ENCODE results near the gene CCDC167. TPM values are rescaled to one million over a fixed set of nuclear protein-coding genes. Genes with fewer than 3 reads are reported as not detected.

Gene CCDC167
- total RNA-seq, 1 experiment from 2014 or later, result 27.8 TPM

GRCh38 chr6:37460805-37461204 is 38.9 kb downstream of the CCDC167 start:
- H3K36me3 ChIP-seq (ENCODE audit: control insufficient read depth in 1 of 2, insufficient read depth in 2 of 2, low read length in 2 of 2), result peaks cover 22 to 26% of the 10 kb centered on the region in 2 experiments; a peak in 3 of 4 replicates
- no peaks in the 10 kb centered on the region for H3K27me3 ChIP-seq (ENCODE audit: insufficient read depth, low read length)
- DNase-seq (ENCODE audit: low read depth, low spot score), result no peak
- H3K9me3 ChIP-seq (ENCODE audit: control insufficient read depth in 1 of 2, insufficient read depth in 1 of 2, low read depth in 1 of 2, low read length in 2 of 2), result no peaks in the 10 kb centered on the region
- no peak overlapping the region for H3K27ac ChIP-seq (ENCODE audit: low read depth, low read length)
- no peaks in the 10 kb centered on the region for H4K20me1 ChIP-seq (ENCODE audit: insufficient read depth)
- no peak overlapping the region for H3K9ac ChIP-seq (ENCODE audit: low read length)
- BruUV-seq (replicated peaks), result no TSS peak
- ChIA-PET RAD21 (ENCODE audit: low non-redundant PET in 1 of 2, low total read pairs in 2 of 2, uncharacterized antibody in 2 of 2, unreplicated experiment in 2 of 2) (no interaction called here), POLR2A (no interaction called here), CTCF (no interaction called here)
- H3K4me2 ChIP-seq (ENCODE audit: low read length), result no peak overlapping the region
- no peak overlapping the region for H2AFZ ChIP-seq (ENCODE audit: low read depth, low read length, poor library complexity, severe bottlenecking)
- no peak for ATAC-seq
- intact Hi-C loops (cut with micrococcal nuclease), result no loop called here
- no peaks in the 10 kb centered on the region for H3K4me1 ChIP-seq (ENCODE audit: control insufficient read depth in 1 of 2, insufficient read depth in 2 of 2, low read length in 2 of 2)
- no peak for TF ChIP-seq ZFX (IDR thresholded peaks at IDR 0.05)
- TF ChIP-seq POLR2AphosphoS5 (IDR thresholded peaks at IDR 0.05; ENCODE audit: low read depth, low read length), result no peak
- H3K4me3 ChIP-seq (replicated peaks in 1 of 2; ENCODE audit: low read depth in 1 of 2, low read length in 2 of 2), result no peak overlapping the region
- H3K79me2 ChIP-seq (ENCODE audit: insufficient read depth, low read length), result no peaks in the 10 kb centered on the region
- no peaks in the 10 kb centered on the region for H3K9me2 ChIP-seq (ENCODE audit: insufficient read depth)

DNA sequence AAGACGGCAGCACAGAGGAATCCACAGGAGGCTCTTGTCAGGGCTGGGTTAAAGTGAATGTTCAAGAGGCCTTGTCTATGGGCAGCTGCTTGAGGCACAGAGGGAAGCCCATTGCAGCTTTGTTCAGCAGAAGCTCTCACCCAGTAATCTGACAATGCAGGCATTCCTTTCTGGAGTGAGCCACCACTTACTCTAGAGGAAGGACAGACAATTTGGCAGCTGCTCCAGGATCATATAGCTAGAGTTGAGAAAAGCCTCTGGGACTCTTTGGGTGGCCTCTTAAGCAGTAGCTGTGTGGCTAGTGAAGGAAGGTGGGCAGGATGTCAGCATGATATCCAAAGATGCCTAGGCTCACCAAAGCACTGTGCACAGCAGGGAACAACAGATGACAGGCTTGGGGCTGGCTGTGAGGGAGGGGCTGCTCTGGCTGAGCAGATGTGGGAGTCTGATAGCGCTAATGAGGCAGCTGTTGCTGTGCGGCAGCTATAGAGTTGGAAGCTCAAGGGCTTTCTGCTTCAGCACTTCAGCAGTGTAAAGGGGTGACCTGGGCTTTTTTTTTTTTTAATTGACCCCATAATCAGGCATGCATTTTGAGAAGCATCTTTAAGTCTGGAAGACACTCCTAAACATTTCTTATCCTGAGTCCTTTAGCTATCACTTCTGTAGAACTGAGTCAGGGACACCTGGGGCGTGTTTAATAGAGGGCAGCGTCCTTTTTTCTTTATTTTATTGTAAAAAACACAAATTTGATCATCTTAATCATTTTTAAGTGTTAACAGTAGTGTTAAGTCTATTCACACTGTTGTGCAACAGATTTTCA is 39.5 kb downstream of the CCDC167 start:
- H3K36me3 ChIP-seq (ENCODE audit: control insufficient read depth in 1 of 2, insufficient read depth in 2 of 2, low read length in 2 of 2), result peaks cover 22 to 26% of the 10 kb centered on the region in 2 experiments; a peak in 3 of 4 replicates

More for the DNA sequence above, 39.5 kb downstream of the CCDC167 start:
- TF ChIP-seq EGR1 (IDR thresholded peaks at IDR 0.05; ENCODE audit: low read depth), result no peak
- no peak for TF ChIP-seq POLR2A (IDR thresholded peaks at IDR 0.05; ENCODE audit: borderline replicate concordance, extremely low read depth, insufficient read depth, insufficient read length)
- TF ChIP-seq FOSL1 (IDR thresholded peaks at IDR 0.05; ENCODE audit: low read depth), result no peak
- TF ChIP-seq SRF (IDR thresholded peaks at IDR 0.05; ENCODE audit: low read depth), result no peak
- TF ChIP-seq, protein P1, sequence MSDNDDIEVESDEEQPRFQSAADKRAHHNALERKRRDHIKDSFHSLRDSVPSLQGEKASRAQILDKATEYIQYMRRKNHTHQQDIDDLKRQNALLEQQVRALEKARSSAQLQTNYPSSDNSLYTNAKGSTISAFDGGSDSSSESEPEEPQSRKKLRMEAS (IDR thresholded peaks at IDR 0.05), result no peak
- no peak for TF ChIP-seq ELF1 (IDR thresholded peaks at IDR 0.05; ENCODE audit: borderline replicate concordance, low read depth)
- no TSS peak for BruUV-seq (replicated peaks)
- CTCF ChIA-PET, result no interaction called here
- Histone ChIP-seq H3K4me3 (replicated peaks in 1 of 2; ENCODE audit: low read depth in 1 of 2, low read length in 2 of 2) (no peak overlapping the region), H2AFZ (ENCODE audit: low read depth, low read length, poor library complexity, severe bottlenecking) (no peak overlapping the region), H3K27me3 (ENCODE audit: insufficient read depth, low read length) (no peaks in the 10 kb centered on the region), H3K9me2 (ENCODE audit: insufficient read depth) (no peaks in the 10 kb centered on the region), H3K4me2 (ENCODE audit: low read length) (no peak overlapping the region), H3K9me3 (ENCODE audit: control insufficient read depth in 1 of 2, insufficient read depth in 1 of 2, low read depth in 1 of 2, low read length in 2 of 2) (no peaks in the 10 kb centered on the region), H4K20me1 (ENCODE audit: insufficient read depth) (no peaks in the 10 kb centered on the region), H3K79me2 (ENCODE audit: insufficient read depth, low read length) (no peaks in the 10 kb centered on the region), H3K9ac (ENCODE audit: low read length) (no peak overlapping the region), H3K27ac (ENCODE audit: low read depth, low read length) (no peak overlapping the region), H3K4me1 (ENCODE audit: control insufficient read depth in 1 of 2, insufficient read depth in 2 of 2, low read length in 2 of 2) (no peaks in the 10 kb centered on the region)
- POLR2A ChIA-PET, result no interaction called here
- RAD21 ChIA-PET (ENCODE audit: low non-redundant PET in 1 of 2, low total read pairs in 2 of 2, uncharacterized antibody in 2 of 2, unreplicated experiment in 2 of 2), result no interaction called here
- intact Hi-C loops (cut with micrococcal nuclease), result no loop called here
- no peak for DNase-seq (ENCODE audit: low read depth, low spot score)
- ATAC-seq, result no peak
